Hepatocyte (in vitro differentiated cells): Measurements from ENCODE around the gene RBM39. TPM values are rescaled to one million over a fixed set of nuclear protein-coding genes. Genes with fewer than 3 reads are reported as not detected.

Experiments used
- DNase-seq: peaks from one replicate; pipeline ENCODE4 v3.0.0-alpha.2; 2016; ENCODE audit warnings: low spot score
- H2AFZ ChIP-seq: fragments of 200-600 bp; sonication (generic); 2 replicates; pipeline ENCODE4 v1.6.0; 2016; ENCODE audit warnings: antibody characterized with exemption, mild to moderate bottlenecking
- H3K27ac ChIP-seq: fragments of 200-600 bp; sonication (generic); 2 replicates; pipeline ENCODE4 v1.5.1; 2016; ENCODE audit warnings: mild to moderate bottlenecking
- H3K27me3 ChIP-seq: fragments of 200-600 bp; sonication (generic); 2 replicates; pipeline ENCODE4 v1.6.1; 2016
- H3K36me3 ChIP-seq: fragments of 200-600 bp; sonication (generic); replicated peaks from 2 replicates; pipeline ENCODE4 v1.5.1; 2016; ENCODE audit warnings: low read depth; ENCODE audit not compliant: insufficient read depth
- H3K4me1 ChIP-seq: fragments of 200-600 bp; sonication (generic); 2 replicates; pipeline ENCODE4 v1.5.1; 2016; ENCODE audit warnings: mild to moderate bottlenecking, moderate library complexity; ENCODE audit not compliant: insufficient read depth
- H3K4me2 ChIP-seq: fragments of 200-600 bp; sonication (generic); 2 replicates; pipeline ENCODE4 v1.6.0; 2016
- H3K4me3 ChIP-seq: fragments of 200-600 bp; sonication (generic); 2 replicates; pipeline ENCODE4 v1.5.1; 2016; ENCODE audit warnings: mild to moderate bottlenecking
- H3K79me2 ChIP-seq: fragments of 200-600 bp; sonication (generic); 2 replicates; pipeline ENCODE4 v1.6.0; 2017; ENCODE audit warnings: mild to moderate bottlenecking
- H3K9me2 ChIP-seq: fragments of 200-600 bp; sonication (generic); replicated peaks from 2 replicates; pipeline ENCODE4 v1.6.0; 2017; ENCODE audit warnings: mild to moderate bottlenecking; ENCODE audit not compliant: insufficient read depth
- H3K9me3 ChIP-seq: fragments of 200-600 bp; sonication (generic); 2 replicates; pipeline ENCODE4 v1.5.1; 2016; ENCODE audit warnings: low read depth, mild to moderate bottlenecking
- H4K20me1 ChIP-seq: fragments of 200-600 bp; sonication (generic); 2 replicates; pipeline ENCODE4 v1.6.0; 2016; ENCODE audit warnings: mild to moderate bottlenecking; ENCODE audit not compliant: insufficient read depth, poor library complexity, severe bottlenecking
- CTCF ChIP-seq: fragments of 200-600 bp; sonication (generic); IDR thresholded peaks from 2 replicates; pipeline ENCODE4 v1.5.1; 2016; ENCODE audit warnings: antibody characterized with exemption, mild to moderate bottlenecking; ENCODE audit not compliant: poor library complexity
- EZH2 ChIP-seq: fragments of 200-600 bp; sonication (generic); IDR thresholded peaks from 2 replicates; pipeline ENCODE4 v1.6.1; 2016; ENCODE audit warnings: antibody characterized with exemption, mild to moderate bottlenecking, borderline replicate concordance
- EZH2phosphoT487 ChIP-seq: fragments of 200-600 bp; sonication (generic); IDR thresholded peaks from one replicate; pipeline ENCODE4 v1.6.1; 2018; ENCODE audit warnings: antibody characterized with exemption, mild to moderate bottlenecking, low read depth, moderate library complexity; ENCODE audit not compliant: unreplicated experiment, severe bottlenecking
- WGBS: methylation state at CpG from one replicate; pipeline ENCODE4 v1.1.6; 2016; ENCODE audit warnings: low lambda C conversion rate; ENCODE audit errors: missing lambda C conversion rate; 5-methylcytosine and 5-hydroxymethylcytosine counted together
- polyA plus RNA-seq: library from polyadenylated mRNA; unstranded; fragments of >200 nt; fragmentation: Nextera tagmentation; extraction: Ambion mirVana; gene quantifications from 2 replicates; pipeline ENCODE4 v1.2.1, GENCODE V29; 2016
- total RNA-seq: library from RNA; depleted of rRNA; stranded (reverse); fragments of >200 nt; gene quantifications from 2 replicates; pipeline ENCODE4 v1.2.3, GENCODE V29; 2014

The RBM39 gene
- total and polyA plus RNA-seq, 2 experiments from 2014 or later: 200 to 423 TPM

- Histone ChIP-seq H3K4me3 (no peak overlapping the region), H3K9me2 (no peaks in the 10 kb centered on the region), H3K79me2 (peaks cover 93% of the 10 kb centered on the region), H3K4me1 (no peaks in the 10 kb centered on the region), H2AFZ (no peak overlapping the region), H3K4me2 (no peak overlapping the region), H3K27me3 (no peaks in the 10 kb centered on the region), H3K36me3 (peaks cover 3% of the 10 kb centered on the region), H3K27ac (no peak overlapping the region), H4K20me1 (peaks cover 99% of the 10 kb centered on the region), H3K9me3 (no peaks in the 10 kb centered on the region)
- 94% methylated on average over 6 of the region's 6 CpGs for WGBS
- no peak for DNase-seq
- TF ChIP-seq CTCF: no peak
- TF ChIP-seq EZH2: no peak
- TF ChIP-seq EZH2phosphoT487: no peak
Observed at GRCh38 chr20:35711588-35712209, 30.4 kb downstream of the RBM39 start.

- Histone ChIP-seq H3K9me2 (no peaks in the 10 kb centered on the region), H3K4me3 (no peak overlapping the region), H3K4me1 (no peaks in the 10 kb centered on the region), H4K20me1 (peaks cover 99% of the 10 kb centered on the region), H3K4me2 (no peak overlapping the region), H3K27ac (no peak overlapping the region), H2AFZ (no peak overlapping the region), H3K36me3 (peaks cover 3% of the 10 kb centered on the region), H3K79me2 (peaks cover 93% of the 10 kb centered on the region), H3K27me3 (no peaks in the 10 kb centered on the region), H3K9me3 (no peaks in the 10 kb centered on the region)
- WGBS: 85% methylated on average over 6 of the region's 6 CpGs
- DNase-seq: no peak
- no peak for TF ChIP-seq EZH2
Observed at GRCh38 chr20:35710884-35711587, 31.0 kb downstream of the RBM39 start.

- Histone ChIP-seq H2AFZ (no peak overlapping the region), H3K4me3 (no peak overlapping the region), H4K20me1 (peaks cover 99% of the 10 kb centered on the region), H3K27ac (no peak overlapping the region), H3K79me2 (peaks cover 92% of the 10 kb centered on the region), H3K27me3 (no peaks in the 10 kb centered on the region), H3K9me2 (no peaks in the 10 kb centered on the region), H3K4me2 (no peak overlapping the region), H3K36me3 (peaks cover 3% of the 10 kb centered on the region), H3K9me3 (no peaks in the 10 kb centered on the region), H3K4me1 (no peaks in the 10 kb centered on the region)
- DNase-seq: no peak
- no peak for TF ChIP-seq EZH2
- TF ChIP-seq EZH2phosphoT487: no peak
- no peak for TF ChIP-seq CTCF
Observed at GRCh38 chr20:35710039-35710438, 32.0 kb downstream of the RBM39 start.

- Histone ChIP-seq H3K79me2 (peaks cover 92% of the 10 kb centered on the region), H3K9me3 (no peaks in the 10 kb centered on the region), H3K4me3 (no peak overlapping the region), H3K27ac (no peak overlapping the region), H2AFZ (no peak overlapping the region), H3K27me3 (no peaks in the 10 kb centered on the region), H3K4me1 (no peaks in the 10 kb centered on the region), H3K36me3 (peaks cover 3% of the 10 kb centered on the region), H4K20me1 (peaks cover 99% of the 10 kb centered on the region), H3K9me2 (no peaks in the 10 kb centered on the region), H3K4me2 (no peak overlapping the region)
- TF ChIP-seq CTCF (no peak), EZH2phosphoT487 (no peak), EZH2 (no peak)
- WGBS: 87% methylated on average over 1 of the region's 1 CpG
- DNase-seq: no peak
Observed at GRCh38 chr20:35709259-35709658, 32.8 kb downstream of the RBM39 start.
